ENCODE data around the gene DPH5. TPM values are rescaled to one million over a fixed set of nuclear protein-coding genes. Genes with fewer than 3 reads are reported as not detected.

Gene DPH5
- 27.4 to 33.2 TPM (median 28.9 TPM) in 5 replicates for total RNA-seq (2022; extraction: Qiagen RNA extraction)

GRCh38 chr1:101025657-101026429 lies at the start of gene DPH5:
Gene DPH5 (minus strand): TSS chr1:101025784. CDS start chr1:101025443, 341 bp downstream.

Other genes with a start within 250 kb of the DPH5 start
- gene EXTL2, start 130.9 kb downstream of the DPH5 start, total RNA-seq (2022; extraction: Qiagen RNA extraction) = 6.4 to 7.9 TPM (median 7.1 TPM) in 5 replicates
- 7.4 to 10.2 TPM (median 8.5 TPM) in 5 replicates for gene SLC30A7, start 129.7 kb downstream of the DPH5 start, total RNA-seq (2022; extraction: Qiagen RNA extraction)
- 0.06 to 0.16 TPM (median 0.08 TPM) in 5 replicates for gene S1PR1, start 211.2 kb upstream of the DPH5 start, total RNA-seq (2022; extraction: Qiagen RNA extraction)